Chondrocyte (in vitro differentiated cells): ENCODE results near the gene KCTD8. TPM values are rescaled to one million over a fixed set of nuclear protein-coding genes. Genes with fewer than 3 reads are reported as not detected.

Experiments
- DNase-seq: peaks from one replicate; pipeline ENCODE4 v3.0.0; 2021; ENCODE audit warnings: mixed read lengths, low spot score
- H3K27ac Mint-ChIP-seq: one replicate; pipeline ENCODE4 v1.8.0; 2021; ENCODE audit warnings: mild to moderate bottlenecking, moderate library complexity, mixed read lengths; ENCODE audit not compliant: unreplicated experiment
- H3K27me3 Mint-ChIP-seq: 2 replicates; pipeline ENCODE4 v1.8.0; 2021; ENCODE audit warnings: low read depth, mixed read lengths
- H3K36me3 Mint-ChIP-seq: 2 replicates; pipeline ENCODE4 v1.8.0; 2021; ENCODE audit warnings: low read depth, mixed read lengths
- H3K4me1 Mint-ChIP-seq: 2 replicates; pipeline ENCODE4 v1.8.0; 2021; ENCODE audit warnings: low read depth, mild to moderate bottlenecking, mixed read lengths
- H3K4me3 Mint-ChIP-seq: one replicate; pipeline ENCODE4 v1.8.0; 2021; ENCODE audit warnings: mild to moderate bottlenecking, moderate library complexity, mixed read lengths; ENCODE audit not compliant: unreplicated experiment
- H3K9me3 Mint-ChIP-seq: 2 replicates; pipeline ENCODE4 v1.8.0; 2021; ENCODE audit warnings: low read depth, mixed read lengths
- CTCF ChIP-seq: fragments of 200-600 bp; sonication (generic); IDR thresholded peaks from 2 replicates; pipeline ENCODE4 v1.5.0; 2021; ENCODE audit warnings: antibody characterized with exemption, mild to moderate bottlenecking, moderate library complexity
- total RNA-seq: library from RNA; stranded (reverse); gene quantifications from 3 replicates; pipeline ENCODE4 v1.2.1, GENCODE V29; 2021

KCTD8 gene
- total RNA-seq, 1 donor from 2014 or later: not detected

- TF ChIP-seq CTCF: no peak
- DNase-seq: no peak
- Mint-ChIP-seq H3K27ac (no peak overlapping the region), H3K27me3 (peaks cover 5% of the 10 kb centered on the region), H3K4me3 (no peak overlapping the region), H3K36me3 (no peaks in the 10 kb centered on the region), H3K4me1 (no peaks in the 10 kb centered on the region), H3K9me3 (no peaks in the 10 kb centered on the region)
These were observed 127.8 kb downstream of the KCTD8 start for GRCh38 chr4:44320833-44321232.

DNA sequence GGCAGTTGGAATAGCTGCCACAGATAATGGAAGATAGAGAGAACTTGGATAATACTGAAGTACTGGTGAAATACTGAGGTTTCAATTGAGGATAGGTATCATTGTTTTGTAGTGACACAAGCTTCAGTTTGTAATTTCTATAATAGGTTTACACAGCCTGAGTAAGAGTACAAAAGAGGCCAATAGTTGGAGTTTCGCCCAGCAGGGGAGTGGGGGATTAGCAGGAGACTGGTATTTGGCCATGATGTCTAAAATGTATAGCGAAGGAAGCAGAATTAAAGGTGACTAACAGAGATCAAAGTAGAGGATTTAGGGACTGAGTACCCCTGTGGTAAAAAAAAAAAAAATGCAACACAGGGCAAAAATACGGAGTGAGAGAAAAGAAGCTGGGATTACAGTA, 129.5 kb downstream of the KCTD8 start:
- no peak for TF ChIP-seq CTCF
- H3K9me3 Mint-ChIP-seq: no peaks in the 10 kb centered on the region
- H3K27me3 Mint-ChIP-seq: peaks cover 6% of the 10 kb centered on the region
- H3K4me3 Mint-ChIP-seq: no peak overlapping the region
- H3K27ac Mint-ChIP-seq: no peak overlapping the region
- H3K36me3 Mint-ChIP-seq: no peaks in the 10 kb centered on the region
- H3K4me1 Mint-ChIP-seq: no peaks in the 10 kb centered on the region
- DNase-seq: no peak

DNA sequence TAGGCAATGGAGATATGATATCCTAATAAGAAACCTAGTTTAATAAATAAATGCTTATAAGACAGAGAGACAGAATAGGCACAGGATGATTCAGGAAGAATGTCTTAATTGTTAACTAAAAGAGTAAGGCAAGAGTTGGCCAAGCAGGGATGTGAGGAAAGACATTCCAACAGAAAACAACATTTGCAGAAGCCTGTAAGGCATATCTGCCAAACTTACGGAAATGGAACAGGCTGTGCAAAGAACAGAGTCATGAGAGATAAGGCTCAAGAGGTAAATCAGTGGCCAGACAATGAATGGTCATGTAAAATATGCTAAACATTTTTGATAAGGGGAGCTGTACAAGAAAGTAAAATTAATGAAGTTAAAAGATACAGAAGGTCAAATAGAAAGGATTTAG, 134.9 kb downstream of the KCTD8 start:
- no peak for DNase-seq
- no peak for TF ChIP-seq CTCF

DNA sequence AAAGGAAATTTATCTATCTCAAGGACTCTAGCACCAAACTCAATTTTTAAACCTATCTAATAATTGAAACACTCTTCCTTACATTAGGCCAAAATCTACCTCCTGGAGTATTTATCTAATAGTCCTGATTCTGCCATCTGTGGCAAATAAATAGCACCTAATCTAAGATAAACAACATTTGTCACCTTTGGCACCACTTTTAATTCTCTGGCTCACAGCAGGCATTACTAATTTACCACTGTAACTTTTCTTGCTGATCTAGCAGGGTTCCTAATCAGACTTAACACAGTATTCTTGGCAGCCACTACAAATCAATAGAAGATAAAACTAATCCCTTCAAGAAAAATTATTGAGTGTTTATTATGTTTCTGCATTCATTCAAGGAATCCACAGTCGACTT, 161.1 kb downstream of the KCTD8 start:
- Mint-ChIP-seq H3K4me3 (no peak overlapping the region), H3K27me3 (no peaks in the 10 kb centered on the region)

More for the DNA sequence above, 134.9 kb downstream of the KCTD8 start:
- no peak overlapping the region for H3K4me3 Mint-ChIP-seq
- H3K27me3 Mint-ChIP-seq: peaks cover 6% of the 10 kb centered on the region
- H3K9me3 Mint-ChIP-seq: no peaks in the 10 kb centered on the region
- H3K36me3 Mint-ChIP-seq: no peaks in the 10 kb centered on the region
- H3K27ac Mint-ChIP-seq: no peak overlapping the region
- H3K4me1 Mint-ChIP-seq: no peaks in the 10 kb centered on the region

GRCh38 chr4:44279469-44279868, 169.1 kb downstream of the KCTD8 start:
- DNase-seq: no peak
- Mint-ChIP-seq H3K9me3 (peaks cover 2% of the 10 kb centered on the region), H3K27me3 (no peaks in the 10 kb centered on the region), H3K36me3 (no peaks in the 10 kb centered on the region), H3K4me3 (no peak overlapping the region), H3K4me1 (no peaks in the 10 kb centered on the region), H3K27ac (no peak overlapping the region)
- no peak for TF ChIP-seq CTCF

More for the DNA sequence above, 161.1 kb downstream of the KCTD8 start:
- Mint-ChIP-seq H3K36me3 (no peaks in the 10 kb centered on the region), H3K9me3 (no peaks in the 10 kb centered on the region), H3K27ac (no peak overlapping the region), H3K4me1 (no peaks in the 10 kb centered on the region)
- no peak for DNase-seq
- TF ChIP-seq CTCF: no peak
